NT2/D1 (cell line): Measurements from ENCODE around the gene TGFBR3.

ENCODE experiments used
- SUZ12 ChIP-seq: IDR thresholded peaks from 2 replicates; pipeline ENCODE4 v1.6.1; 2011; ENCODE audit not compliant: insufficient read length, insufficient read depth; ENCODE audit errors: extremely low read depth
- ZNF274 ChIP-seq: IDR thresholded peaks from 2 replicates; pipeline ENCODE4 v1.6.1; 2011; ENCODE audit warnings: mild to moderate bottlenecking, low read depth, low read length

GRCh38 chr1:91746728-91747338 lies 139.1 kb downstream of the TGFBR3 start:
- TF ChIP-seq ZNF274 (no peak), SUZ12 (no peak)
